Dorsolateral prefrontal cortex (tissue), 118 donors: ENCODE data around the gene ARHGAP29. TPM values are rescaled to one million over a fixed set of nuclear protein-coding genes. Genes with fewer than 3 reads are reported as not detected.

Experiments
- total RNA-seq, 120 experiments: library from RNA; stranded (reverse); gene quantifications; one replicate each; pipeline versions ENCODE4 v1.2.3 to v1.2.4, GENCODE V29; 2022

The ARHGAP29 gene
- total RNA-seq, 120 experiments from 2014 or later = 12.1 to 54.8 (median 21.8) TPM

Other genes with a start within 250 kb of the ARHGAP29 start
- 1 to 10 TPM in 67 of 120 experiments, under 1 TPM in 53; 0.07 to 5.2 (median 1.1) TPM for gene ABCA4, start 116.4 kb downstream of the ARHGAP29 start, total RNA-seq
- gene ABCD3, start 180.8 kb upstream of the ARHGAP29 start, total RNA-seq = 10 to 100 TPM; 29.3 to 56.2 (median 39.9) TPM